GM18870 (cell line): ENCODE results near the gene ANK2.
A peak's percentile ranks its signal among the peaks of the same experiment; 100 is the strongest.

Experiments
- ATAC-seq: cut with Tn5 transposase; IDR thresholded peaks from one replicate; pipeline ENCODE4 v1.9.1; 2021; ENCODE audit warnings: moderate library complexity; ENCODE audit not compliant: unreplicated experiment

The ANK2 gene

GRCh38 chr4:113383111-113383785, 333.8 kb downstream of the ANK2 start:
- ATAC-seq, result no peak

GRCh38 chr4:113384600-113384999, 335.1 kb downstream of the ANK2 start:
- ATAC-seq, result no peak

GRCh38 chr4:113385281-113385899, 335.9 kb downstream of the ANK2 start:
- no peak for ATAC-seq

- ATAC-seq, result no peak
These were observed 339.7 kb downstream of the ANK2 start for GRCh38 chr4:113389160-113389559.

- ATAC-seq, result no peak
These were observed 341.4 kb downstream of the ANK2 start for GRCh38 chr4:113390850-113391249.

GRCh38 chr4:113394108-113394729, 344.8 kb downstream of the ANK2 start:
- no peak for ATAC-seq

GRCh38 chr4:113394730-113395530, 345.5 kb downstream of the ANK2 start:
- peak; percentile 95 for ATAC-seq

- no peak for ATAC-seq
These were observed 347.8 kb downstream of the ANK2 start for GRCh38 chr4:113397114-113397701.

GRCh38 chr4:113398441-113399143, 349.1 kb downstream of the ANK2 start:
- ATAC-seq, result no peak

- ATAC-seq, result no peak
These were observed 354.7 kb downstream of the ANK2 start for GRCh38 chr4:113404167-113404571.

GRCh38 chr4:113404841-113405240, 355.4 kb downstream of the ANK2 start:
- no peak for ATAC-seq

GRCh38 chr4:113405874-113406722, 356.6 kb downstream of the ANK2 start:
- no peak for ATAC-seq

GRCh38 chr4:113406723-113407016, 357.2 kb downstream of the ANK2 start:
- no peak for ATAC-seq

GRCh38 chr4:113407409-113407808, 358.0 kb downstream of the ANK2 start:
- ATAC-seq, result no peak

GRCh38 chr4:113409181-113409580, 359.7 kb downstream of the ANK2 start:
- ATAC-seq, result no peak

- no peak for ATAC-seq
These were observed 361.2 kb downstream of the ANK2 start for GRCh38 chr4:113410686-113411085.

GRCh38 chr4:113411496-113411938, 362.1 kb downstream of the ANK2 start:
- no peak for ATAC-seq

GRCh38 chr4:113419631-113420030, 370.2 kb downstream of the ANK2 start:
- no peak for ATAC-seq

- no peak for ATAC-seq
These were observed 371.5 kb downstream of the ANK2 start for GRCh38 chr4:113420938-113421337.

- no peak for ATAC-seq
These were observed 374.2 kb downstream of the ANK2 start for GRCh38 chr4:113423631-113424030.
